Measurements from ENCODE around the gene CCDC174. TPM values are rescaled to one million over a fixed set of nuclear protein-coding genes. Genes with fewer than 3 reads are reported as not detected.

The CCDC174 gene
- total RNA-seq, 2 donors from 2014 or later = 9.4 to 14.1 TPM

GRCh38 chr3:14614862-14615261 is 36.7 kb upstream of the CCDC174 start:
- H3K27ac ChIP-seq = no peak overlapping the region
- no peaks in the 10 kb centered on the region for H3K9me3 ChIP-seq
- H3K4me1 ChIP-seq = no peaks in the 10 kb centered on the region
- no peaks in the 10 kb centered on the region for H3K27me3 ChIP-seq
- no peak for DNase-seq (ENCODE audit: low spot score)
- no peaks in the 10 kb centered on the region for H3K36me3 ChIP-seq
- TF ChIP-seq CTCF (IDR thresholded peaks at IDR 0.05) = no peak
- no peak overlapping the region for H3K4me3 ChIP-seq

GRCh38 chr3:14616606-14617507 is 34.7 kb upstream of the CCDC174 start:
- no peak overlapping the region for H3K4me3 ChIP-seq

GRCh38 chr3:14617508-14618023 is 34.0 kb upstream of the CCDC174 start:
- Histone ChIP-seq H3K9me3 (no peaks in the 10 kb centered on the region), H3K27me3 (no peaks in the 10 kb centered on the region), H3K4me1 (no peaks in the 10 kb centered on the region), H3K36me3 (no peaks in the 10 kb centered on the region), H3K4me3 (no peak overlapping the region), H3K27ac (no peak overlapping the region)
- TF ChIP-seq CTCF (IDR thresholded peaks at IDR 0.05) = no peak
- no peak for DNase-seq (ENCODE audit: low spot score)

More at GRCh38 chr3:14616606-14617507, 34.7 kb upstream of the CCDC174 start:
- H3K9me3 ChIP-seq = no peaks in the 10 kb centered on the region
- no peak for TF ChIP-seq CTCF (IDR thresholded peaks at IDR 0.05)
- DNase-seq (ENCODE audit: low spot score) = no peak
- H3K27me3 ChIP-seq = no peaks in the 10 kb centered on the region
- no peak overlapping the region for H3K27ac ChIP-seq
- H3K4me1 ChIP-seq = no peaks in the 10 kb centered on the region
- no peaks in the 10 kb centered on the region for H3K36me3 ChIP-seq

DNA sequence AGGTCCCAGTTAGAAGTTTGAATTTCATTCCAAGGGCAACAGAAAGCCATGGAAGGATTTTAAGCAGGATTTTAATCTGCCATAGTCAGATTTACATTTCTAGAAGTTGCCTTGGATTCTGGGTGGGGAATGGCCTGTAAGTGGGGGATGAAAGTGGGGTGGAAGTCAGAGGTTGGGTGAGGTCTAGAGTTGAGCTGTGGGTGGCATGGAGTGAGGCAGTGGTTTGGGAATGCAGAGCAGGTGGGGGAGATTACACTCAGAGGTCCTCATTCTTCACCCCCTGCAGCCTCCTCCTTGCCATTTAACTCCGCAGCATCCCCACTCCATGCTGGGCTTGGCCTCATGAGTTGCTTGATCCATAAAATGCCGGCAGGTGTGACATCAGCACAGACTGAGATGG is 32.0 kb upstream of the CCDC174 start:
- no peaks in the 10 kb centered on the region for H3K27me3 ChIP-seq
- H3K27ac ChIP-seq = no peak overlapping the region
- no peaks in the 10 kb centered on the region for H3K4me1 ChIP-seq
- no peak overlapping the region for H3K4me3 ChIP-seq
- no peak for TF ChIP-seq CTCF (IDR thresholded peaks at IDR 0.05)
- no peaks in the 10 kb centered on the region for H3K9me3 ChIP-seq
- no peak for DNase-seq (ENCODE audit: low spot score)
- no peaks in the 10 kb centered on the region for H3K36me3 ChIP-seq

DNA sequence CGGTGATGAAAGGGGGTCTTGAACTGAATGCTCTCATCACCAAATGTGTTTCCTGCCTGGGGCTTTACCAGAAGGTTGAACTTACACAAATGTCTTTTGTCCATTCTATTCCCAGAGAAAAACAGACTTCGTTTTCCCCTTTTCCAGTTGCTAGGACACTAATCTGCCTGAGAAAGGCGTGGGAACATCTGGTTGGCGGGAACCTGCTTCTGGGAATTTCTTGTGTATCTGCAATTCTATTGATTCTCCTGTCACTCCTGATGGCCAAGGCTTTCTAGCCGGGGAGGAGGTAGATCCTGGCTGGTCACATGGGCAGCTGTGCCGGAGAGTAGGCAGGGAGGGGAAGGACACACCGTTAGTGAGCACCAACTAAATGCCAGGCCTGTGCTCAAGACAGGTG is 31.1 kb upstream of the CCDC174 start:
- no peaks in the 10 kb centered on the region for H3K9me3 ChIP-seq
- no peak overlapping the region for H3K27ac ChIP-seq
- no peaks in the 10 kb centered on the region for H3K36me3 ChIP-seq
- no peak overlapping the region for H3K4me3 ChIP-seq
- no peak for TF ChIP-seq CTCF (IDR thresholded peaks at IDR 0.05)
- H3K27me3 ChIP-seq = no peaks in the 10 kb centered on the region
- no peaks in the 10 kb centered on the region for H3K4me1 ChIP-seq
- DNase-seq (ENCODE audit: low spot score) = no peak

All from right atrium auricular region (tissue), 2 donors.